B cell (primary cell): ENCODE measurements around the gene TRPV4. TPM values are rescaled to one million over a fixed set of nuclear protein-coding genes. Genes with fewer than 3 reads are reported as not detected.

Experiments used
- ATAC-seq: fragments of 200-7000 bp; cut with Tn5 transposase; one replicate; pipeline ENCODE4 v1.10.0; 2021; ENCODE audit warnings: low read depth, mild to moderate bottlenecking, moderate number of reproducible peaks, moderate library complexity
- CTCF ChIA-PET: fragments of 350-600 bp; sonication (Branson Sonifier 250); formaldehyde crosslinking; loops from one replicate; lab custom pipeline; 2021; ENCODE audit warnings: antibody characterized with exemption, inconsistent platforms; lab: Charles Lee
- POLR2A ChIA-PET: fragments of 350-600 bp; sonication (Branson Sonifier 250); formaldehyde crosslinking; loops from one replicate; lab custom pipeline; 2021; ENCODE audit warnings: antibody characterized with exemption; lab: Charles Lee
- DNase-seq: peaks from one replicate; pipeline ENCODE4 v3.0.0; 2013
- H2AFZ ChIP-seq: 2 replicates; pipeline ENCODE4 v1.6.1; 2012; ENCODE audit warnings: mild to moderate bottlenecking, low read depth, low read length; ENCODE audit not compliant: insufficient read depth, poor library complexity, severe bottlenecking
- H3K27ac ChIP-seq, 2 donors: 1 replicate in 1 of 2; 2 replicates in 1 of 2; pipeline ENCODE4 v1.5.1; 2012 to 2013; ENCODE audit warnings: low read length in 2 of 2, mild to moderate bottlenecking in 2 of 2, moderate library complexity in 1 of 2
- H3K27me3 ChIP-seq, 4 experiments: fragments of 200-600 bp in 1 of 4; sonication (generic) in 1 of 4; replicated peaks in 1 of 4; 1 replicate in 2 of 4; 2 replicates in 2 of 4; pipeline versions ENCODE4 v1.6.1 to v1.7.0; 2013 to 2016; ENCODE audit warnings: low read length in 3 of 4, mild to moderate bottlenecking in 2 of 4, mixed read lengths in 1 of 4, moderate library complexity in 1 of 4; ENCODE audit not compliant: insufficient read depth in 4 of 4, control insufficient read depth in 3 of 4; ENCODE audit errors: control extremely low read depth in 1 of 4
- H3K36me3 ChIP-seq, 2 experiments: replicated peaks in 1 of 2; 1 replicate in 1 of 2; 2 replicates in 1 of 2; pipeline versions ENCODE4 v1.6.1 to v1.7.1; 2013; ENCODE audit warnings: low read length in 1 of 2; ENCODE audit not compliant: insufficient read depth in 2 of 2, control insufficient read depth in 1 of 2; ENCODE audit errors: control extremely low read depth in 1 of 2, extremely low read depth in 1 of 2
- H3K4me1 ChIP-seq, 2 donors: fragments of 200-600 bp in 1 of 2; sonication (generic) in 1 of 2; 1 replicate in 1 of 2; 2 replicates in 1 of 2; pipeline versions ENCODE4 v1.5.1 to v1.6.1; 2013 to 2017; ENCODE audit warnings: low read length in 2 of 2; ENCODE audit not compliant: control insufficient read depth in 2 of 2, insufficient read depth in 2 of 2
- H3K4me2 ChIP-seq: replicated peaks from 2 replicates; pipeline ENCODE3; 2012; ENCODE audit warnings: mild to moderate bottlenecking, low read depth, low read length; ENCODE audit not compliant: poor library complexity, severe bottlenecking
- H3K4me3 ChIP-seq, 5 experiments: fragments of 200-600 bp in 1 of 5; sonication (generic) in 1 of 5; 1 replicate in 3 of 5; 2 replicates in 2 of 5; pipeline versions ENCODE4 v1.5.1 to v1.7.0; 2011 to 2016; ENCODE audit warnings: low read length in 4 of 5, mild to moderate bottlenecking in 4 of 5, low read depth in 2 of 5, control low read depth in 1 of 5, moderate library complexity in 1 of 5; ENCODE audit not compliant: insufficient read depth in 1 of 5; ENCODE audit errors: control extremely low read depth in 1 of 5, extremely low read depth in 1 of 5
- H3K79me2 ChIP-seq: fragments of 200-600 bp; sonication (generic); one replicate; pipeline ENCODE4 v1.6.0; 2016; ENCODE audit warnings: low read length; ENCODE audit not compliant: control insufficient read depth, insufficient read depth
- H3K9ac ChIP-seq: fragments of 200-600 bp; sonication (generic); 2 replicates; pipeline ENCODE4 v1.6.1; 2017; ENCODE audit warnings: mild to moderate bottlenecking, low read length, moderate library complexity
- H3K9me3 ChIP-seq, 3 donors: one replicate each; pipeline versions ENCODE4 v1.6.1 to v1.7.1; 2013; ENCODE audit warnings: low read length in 2 of 3; ENCODE audit not compliant: control insufficient read depth in 2 of 3, insufficient read depth in 1 of 3; ENCODE audit errors: control extremely low read depth in 1 of 3
- H4K20me1 ChIP-seq: 2 replicates; pipeline ENCODE4 v1.6.0; 2012; ENCODE audit warnings: mild to moderate bottlenecking, low read length; ENCODE audit not compliant: insufficient read depth, control insufficient read depth, poor library complexity, severe bottlenecking
- H3K27ac Mint-ChIP-seq: one replicate; pipeline ENCODE4 v1.8.0; 2021; ENCODE audit warnings: mixed read lengths
- H3K27me3 Mint-ChIP-seq: one replicate; pipeline ENCODE4 v1.8.0; 2021; ENCODE audit warnings: mixed read lengths
- H3K4me1 Mint-ChIP-seq: one replicate; pipeline ENCODE4 v1.8.0; 2021; ENCODE audit warnings: mixed read lengths
- H3K4me3 Mint-ChIP-seq: one replicate; pipeline ENCODE4 v1.8.0; 2021; ENCODE audit warnings: mixed read lengths
- H3K9me3 Mint-ChIP-seq: one replicate; pipeline ENCODE4 v1.8.0; 2022; ENCODE audit warnings: mixed read lengths; ENCODE audit not compliant: insufficient read depth
- CTCF ChIP-seq: fragments of 200-600 bp; IDR thresholded peaks from one replicate; pipeline ENCODE4 v1.8.0; 2022; ENCODE audit warnings: antibody characterized with exemption, mild to moderate bottlenecking
- EZH2 ChIP-seq: IDR thresholded peaks from 2 replicates; pipeline ENCODE4 v1.6.1; 2012; ENCODE audit warnings: borderline replicate concordance, low read depth, mild to moderate bottlenecking, moderate library complexity, low read length; ENCODE audit not compliant: insufficient read depth, poor library complexity, severe bottlenecking
- WGBS: methylation state at CpG from one replicate; pipeline ENCODE4 v1.1.5; 2013; ENCODE audit warnings: missing lambda C conversion rate; ENCODE audit not compliant: insufficient coverage; 5-methylcytosine and 5-hydroxymethylcytosine counted together
- intact Hi-C: fragments of 100-400 bp; cut with micrococcal nuclease; formaldehyde crosslinking; loops from one replicate; pipeline ENCODE4 v1.10.0; 2022
- polyA plus RNA-seq: library from polyadenylated mRNA; depleted of rRNA; stranded (reverse); fragments of >200 nt; gene quantifications from 2 replicates; pipeline ENCODE4 v1.2.3, GENCODE V29; 2012
- total RNA-seq, 2 donors: library from RNA; stranded (reverse); fragments of 120-200 nt in 1 of 2; gene quantifications; 1 replicate in 1 of 2; 2 replicates in 1 of 2; pipeline versions ENCODE4 v1.2.3 to v1.2.4, GENCODE V29; 2013 to 2022

The TRPV4 gene
- total and polyA plus RNA-seq, 2 donors (not counting 1 experiment from before 2014, with no cell fraction given): not detected

- WGBS: 86% methylated on average over 1 of the region's 5 CpGs
- H3K9ac ChIP-seq: no peak overlapping the region
- TF ChIP-seq CTCF (no peak), EZH2 (no peak)
- no peaks in the 10 kb centered on the region for H3K36me3 ChIP-seq
- no peaks in the 10 kb centered on the region for H4K20me1 ChIP-seq
- H2AFZ ChIP-seq: no peak overlapping the region
- peaks cover 10% of the 10 kb centered on the region for H3K4me1 Mint-ChIP-seq
- intact Hi-C loops: loop anchor here (10.0 kb wide), 1 partner anchor 127 kb away; the partner anchor contains the start of gene FAM222A
- no peaks in the 10 kb centered on the region for H3K27me3 Mint-ChIP-seq
- H3K4me1 ChIP-seq: peaks cover 3 to 10% of the 10 kb centered on the region in 2 donors
- H3K9me3 ChIP-seq: no peaks in the 10 kb centered on the region
- DNase-seq (no peak), ATAC-seq (no peak)
- no peak overlapping the region for H3K4me3 Mint-ChIP-seq
- ChIA-PET POLR2A (no interaction called here), CTCF (interaction anchor here (0.7 kb wide), 1 partner anchor 214 kb away, joined by 4 read pairs; no protein-coding TSS in a partner anchor)
- no peak overlapping the region for H3K27ac ChIP-seq
- no peaks in the 10 kb centered on the region for H3K79me2 ChIP-seq
- H3K4me3 ChIP-seq: no peak overlapping the region
- H3K27me3 ChIP-seq: no peaks in the 10 kb centered on the region
- H3K4me2 ChIP-seq: no peak overlapping the region
- no peak overlapping the region for H3K27ac Mint-ChIP-seq
- no peaks in the 10 kb centered on the region for H3K9me3 Mint-ChIP-seq
Observed at GRCh38 chr12:109842021-109842420, 8.8 kb upstream of the TRPV4 start.

DNA sequence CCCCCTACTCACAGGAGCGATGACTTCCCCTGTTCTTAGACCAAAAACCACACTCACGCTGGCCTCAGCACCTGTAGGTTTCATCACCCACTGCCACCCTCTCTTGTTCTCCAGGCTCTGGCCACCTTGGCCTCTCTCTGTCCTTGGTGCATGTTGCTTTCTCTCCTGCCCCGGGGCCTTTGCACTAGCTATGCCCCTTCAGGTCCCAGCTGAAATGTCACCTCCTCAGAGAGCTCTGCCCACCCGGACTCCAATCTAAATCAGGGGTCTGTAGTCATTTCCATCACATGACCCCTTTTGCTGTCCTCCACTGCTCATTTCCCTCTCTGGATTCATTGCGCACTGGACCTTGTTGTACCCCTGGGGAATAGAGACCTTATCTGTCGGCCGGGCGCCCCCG is 8.2 kb upstream of the TRPV4 start:
- no peaks in the 10 kb centered on the region for H3K9me3 Mint-ChIP-seq
- CTCF ChIA-PET: no interaction called here
- H3K4me1 ChIP-seq: peaks cover 3 to 10% of the 10 kb centered on the region in 2 donors
- no peaks in the 10 kb centered on the region for H3K9me3 ChIP-seq
- DNase-seq: no peak
- no peaks in the 10 kb centered on the region for H4K20me1 ChIP-seq
- H3K27ac ChIP-seq: no peak overlapping the region
- no peaks in the 10 kb centered on the region for H3K27me3 Mint-ChIP-seq
- no peak overlapping the region for H3K27ac Mint-ChIP-seq
- H3K4me2 ChIP-seq: no peak overlapping the region
- TF ChIP-seq EZH2 (no peak), CTCF (no peak)
- no peaks in the 10 kb centered on the region for H3K27me3 ChIP-seq
- no peak for ATAC-seq
- no peak overlapping the region for H3K4me3 Mint-ChIP-seq
- H3K36me3 ChIP-seq: no peaks in the 10 kb centered on the region
- WGBS: 79% methylated on average over 9 of the region's 9 CpGs
- no peaks in the 10 kb centered on the region for H3K79me2 ChIP-seq
- H2AFZ ChIP-seq: no peak overlapping the region
- H3K4me1 Mint-ChIP-seq: peaks cover 10% of the 10 kb centered on the region
- H3K9ac ChIP-seq: no peak overlapping the region
- intact Hi-C loops: loop anchor here (10.0 kb wide), 1 partner anchor 127 kb away; the partner anchor contains the start of gene FAM222A
- POLR2A ChIA-PET: no interaction called here
- H3K4me3 ChIP-seq: no peak overlapping the region
